GM20000 (cell line): ENCODE results near the gene BACH2.
"Not testable (repeated sequence)": the region's sequence is repeated elsewhere in the genome, so short reads cannot be mapped to it uniquely, and the experiment has no call there.

Experiments used
- DNase-seq: peaks from one replicate; pipeline ENCODE4 v3.0.0; 2012; ENCODE audit warnings: low spot score
- CTCF ChIP-seq: IDR thresholded peaks from 2 replicates; pipeline ENCODE4 v1.5.1; 2012; ENCODE audit warnings: mild to moderate bottlenecking, control low read depth; ENCODE audit errors: extremely low read depth, missing control alignments

The BACH2 gene

GRCh38 chr6:90209527-90209926 is 87.1 kb downstream of the BACH2 start:
- TF ChIP-seq CTCF, result no peak
- no peak for DNase-seq

GRCh38 chr6:90208690-90209089 is 88.0 kb downstream of the BACH2 start:
- not testable (repeated sequence) for DNase-seq

DNA sequence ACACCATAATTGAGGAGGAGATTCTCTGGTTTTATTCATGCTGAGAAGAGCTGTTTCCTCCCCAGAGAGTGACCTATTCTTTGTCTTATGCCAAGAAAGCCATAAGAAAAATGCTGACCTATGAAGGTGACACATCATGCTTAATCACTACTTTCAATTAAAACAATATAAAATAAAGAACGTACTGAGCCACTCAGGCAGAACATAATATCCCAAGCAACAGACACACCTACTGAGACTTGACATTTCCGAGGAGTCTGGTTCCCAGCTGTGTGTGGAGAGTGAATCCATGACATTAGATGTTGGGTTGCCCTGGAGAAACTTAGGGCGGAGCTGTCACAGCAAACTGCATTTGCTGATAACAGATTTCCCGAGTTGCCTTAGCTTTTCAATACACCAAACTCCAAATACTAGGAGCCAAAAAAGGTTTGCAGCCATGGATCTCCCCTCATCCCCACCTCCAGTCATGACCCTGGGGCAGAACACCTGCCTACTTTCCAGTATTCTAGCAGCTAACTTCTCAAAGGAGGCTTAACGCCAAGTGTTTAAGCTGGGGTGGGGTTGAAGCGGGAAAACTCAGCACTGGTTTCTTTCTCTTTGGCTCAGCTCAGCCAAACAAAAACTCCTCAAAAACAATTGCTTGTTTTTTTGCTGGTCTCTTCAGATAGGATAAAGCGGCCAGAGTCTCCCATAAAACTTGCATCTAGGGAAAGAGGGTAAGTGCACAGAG is 92.2 kb downstream of the BACH2 start:
- no peak for DNase-seq
- TF ChIP-seq CTCF, result no peak

GRCh38 chr6:90203672-90204071 is 93.0 kb downstream of the BACH2 start:
- TF ChIP-seq CTCF, result no peak

GRCh38 chr6:90202156-90202555 is 94.5 kb downstream of the BACH2 start:
- no peak for DNase-seq
- TF ChIP-seq CTCF, result no peak

More at GRCh38 chr6:90203672-90204071, 93.0 kb downstream of the BACH2 start:
- no peak for DNase-seq

GRCh38 chr6:90199900-90200299 is 96.7 kb downstream of the BACH2 start:
- TF ChIP-seq CTCF, result no peak

GRCh38 chr6:90198758-90199425 is 97.8 kb downstream of the BACH2 start:
- no peak for DNase-seq
- no peak for TF ChIP-seq CTCF

More at GRCh38 chr6:90199900-90200299, 96.7 kb downstream of the BACH2 start:
- DNase-seq, result no peak

- DNase-seq, result no peak
Measured at GRCh38 chr6:90197854-90198496, 98.7 kb downstream of the BACH2 start.

More at GRCh38 chr6:90197854-90198496, 98.7 kb downstream of the BACH2 start:
- TF ChIP-seq CTCF, result no peak
